HL-60 (cell line): ENCODE results near the gene IRAK1.

ENCODE experiments used
- DNase-seq, 2 experiments: peaks; one replicate each; pipeline ENCODE4 v3.0.0-alpha.2; 2010 to 2020; ENCODE audit warnings: low read depth in 1 of 2, low spot score in 1 of 2
- H3K27ac ChIP-seq: fragments of 250-450 bp; sonication (Bioruptor Pico); replicated peaks from 2 replicates; pipeline ENCODE4 v1.5.1; 2020; ENCODE audit warnings: mild to moderate bottlenecking, moderate library complexity
- H3K27me3 ChIP-seq: fragments of 250-450 bp; sonication (Bioruptor Pico); 2 replicates; pipeline ENCODE4 v1.5.1; 2021; ENCODE audit warnings: mild to moderate bottlenecking, moderate library complexity; ENCODE audit not compliant: insufficient read depth, poor library complexity, severe bottlenecking
- H3K4me3 ChIP-seq: replicated peaks from 2 replicates; pipeline ENCODE4 v1.5.1; 2011; ENCODE audit warnings: mild to moderate bottlenecking, control low read depth, low read length; ENCODE audit not compliant: insufficient read depth
- CTCF ChIP-seq: IDR thresholded peaks from one replicate; pipeline ENCODE4 v1.5.1; 2011; ENCODE audit warnings: low read length, control low read depth, inconsistent platforms; ENCODE audit not compliant: insufficient read depth
- GABPA ChIP-seq: IDR thresholded peaks from 2 replicates; pipeline ENCODE4 v1.6.1; 2012; ENCODE audit warnings: low read depth
- POLR2AphosphoS5 ChIP-seq: IDR thresholded peaks from 2 replicates; pipeline ENCODE4 v1.6.1; 2012; ENCODE audit warnings: low read depth
- REST ChIP-seq: IDR thresholded peaks from 2 replicates; pipeline ENCODE4 v1.6.1; 2012; ENCODE audit warnings: low read depth; ENCODE audit not compliant: insufficient replicate concordance
- SPI1 ChIP-seq: IDR thresholded peaks from 2 replicates; pipeline ENCODE4 v1.6.1; 2012; ENCODE audit warnings: low read depth, mild to moderate bottlenecking, borderline replicate concordance

The IRAK1 gene

GRCh38 chrX:154016366-154017076 is 3.2 kb downstream of the IRAK1 start:
- Histone ChIP-seq H3K4me3 (peak overlapping the region; percentile 68), H3K27ac (peak overlapping the region; percentile 93)

GRCh38 chrX:154015581-154016264 is 4.0 kb downstream of the IRAK1 start:
- Histone ChIP-seq H3K27ac (peak overlapping the region; percentile 93), H3K4me3 (no peak overlapping the region)
- TF ChIP-seq SPI1 (no peak), REST (no peak), POLR2AphosphoS5 (no peak), CTCF (no peak), GABPA (no peak)

More at GRCh38 chrX:154016366-154017076, 3.2 kb downstream of the IRAK1 start:
- H3K27me3 ChIP-seq, result no peaks in the 10 kb centered on the region
- TF ChIP-seq POLR2AphosphoS5 (no peak), GABPA (no peak), REST (no peak), SPI1 (no peak)
- DNase-seq, result peak in 1 of 2 experiments; percentile 11

GRCh38 chrX:154014429-154015380 is 5.0 kb downstream of the IRAK1 start:
- Histone ChIP-seq H3K27ac (peak overlapping the region; percentile 93), H3K27me3 (no peaks in the 10 kb centered on the region), H3K4me3 (no peak overlapping the region)
- DNase-seq, result no peak
- TF ChIP-seq GABPA (no peak), POLR2AphosphoS5 (no peak), REST (no peak), CTCF (no peak), SPI1 (no peak)

More at GRCh38 chrX:154015581-154016264, 4.0 kb downstream of the IRAK1 start:
- no peaks in the 10 kb centered on the region for H3K27me3 ChIP-seq
- DNase-seq, result no peak
